Measurements from ENCODE around the gene TMEM69. TPM values are rescaled to one million over a fixed set of nuclear protein-coding genes. Genes with fewer than 3 reads are reported as not detected.
"Not testable (repeated sequence)": the region's sequence is repeated elsewhere in the genome, so short reads cannot be mapped to it uniquely, and the experiment has no call there.

Gene TMEM69
- total and polyA plus RNA-seq, 2 experiments from 2014 or later = 30.6 to 33.5 TPM

DNA sequence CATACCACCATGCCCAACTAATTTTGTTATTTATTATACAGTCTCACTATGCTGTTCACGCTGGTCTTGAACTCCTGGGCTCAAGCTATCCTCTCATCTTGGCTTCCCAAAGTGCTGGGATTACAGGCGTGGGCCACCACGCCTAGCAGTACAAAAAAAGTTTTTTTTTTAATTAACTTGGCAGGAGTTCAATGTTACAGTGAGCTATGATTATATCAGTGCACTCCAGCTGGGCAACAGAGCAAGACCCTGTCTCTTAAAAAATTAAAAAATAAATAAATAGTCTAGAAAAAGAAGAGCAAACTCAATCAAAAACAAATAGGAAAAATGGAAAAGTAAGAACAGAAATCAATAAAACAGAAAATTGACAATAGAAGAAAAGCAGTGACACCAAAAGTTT, 25.7 kb downstream of the TMEM69 start:
- H2AFZ ChIP-seq = no peak overlapping the region
- no peaks in the 10 kb centered on the region for H3K4me1 ChIP-seq (ENCODE audit: insufficient read depth)
- H3K36me3 ChIP-seq (replicated peaks; ENCODE audit: insufficient read depth, low read depth) = no peaks in the 10 kb centered on the region
- no peak for DNase-seq (ENCODE audit: low spot score)
- H3K9me3 ChIP-seq (ENCODE audit: low read depth) = no peaks in the 10 kb centered on the region
- H3K27ac ChIP-seq = no peak overlapping the region
- H3K79me2 ChIP-seq = no peaks in the 10 kb centered on the region
- H3K27me3 ChIP-seq = no peaks in the 10 kb centered on the region
- H3K4me3 ChIP-seq = no peak overlapping the region
- TF ChIP-seq EZH2phosphoT487 (IDR thresholded peaks at IDR 0.05; ENCODE audit: low read depth, severe bottlenecking, unreplicated experiment) (no peak), EZH2 (IDR thresholded peaks at IDR 0.05; ENCODE audit: borderline replicate concordance) (no peak), CTCF (IDR thresholded peaks at IDR 0.05; ENCODE audit: poor library complexity) (no peak)
- no peak overlapping the region for H3K4me2 ChIP-seq
- H4K20me1 ChIP-seq (ENCODE audit: insufficient read depth, poor library complexity, severe bottlenecking) = no peaks in the 10 kb centered on the region
- WGBS (ENCODE audit: low lambda C conversion rate, missing lambda C conversion rate) = 97% methylated on average over 3 of the region's 3 CpGs
- no peaks in the 10 kb centered on the region for H3K9me2 ChIP-seq (replicated peaks; ENCODE audit: insufficient read depth)

- H3K27me3 ChIP-seq = no peaks in the 10 kb centered on the region
- no peak overlapping the region for H3K4me3 ChIP-seq
- 95% methylated on average over 3 of the region's 3 CpGs for WGBS (ENCODE audit: low lambda C conversion rate, missing lambda C conversion rate)
- DNase-seq (ENCODE audit: low spot score) = no peak
- no peak overlapping the region for H2AFZ ChIP-seq
- no peaks in the 10 kb centered on the region for H4K20me1 ChIP-seq (ENCODE audit: insufficient read depth, poor library complexity, severe bottlenecking)
- no peaks in the 10 kb centered on the region for H3K36me3 ChIP-seq (replicated peaks; ENCODE audit: insufficient read depth, low read depth)
- TF ChIP-seq EZH2phosphoT487 (IDR thresholded peaks at IDR 0.05; ENCODE audit: low read depth, severe bottlenecking, unreplicated experiment) (no peak), CTCF (IDR thresholded peaks at IDR 0.05; ENCODE audit: poor library complexity) (no peak), EZH2 (IDR thresholded peaks at IDR 0.05; ENCODE audit: borderline replicate concordance) (no peak)
- H3K9me3 ChIP-seq (ENCODE audit: low read depth) = no peaks in the 10 kb centered on the region
- H3K4me1 ChIP-seq (ENCODE audit: insufficient read depth) = no peaks in the 10 kb centered on the region
- H3K27ac ChIP-seq = no peak overlapping the region
- no peaks in the 10 kb centered on the region for H3K9me2 ChIP-seq (replicated peaks; ENCODE audit: insufficient read depth)
- no peak overlapping the region for H3K4me2 ChIP-seq
- no peaks in the 10 kb centered on the region for H3K79me2 ChIP-seq
Measured at GRCh38 chr1:45716700-45717099, 28.7 kb downstream of the TMEM69 start.

GRCh38 chr1:45717386-45717785, 29.4 kb downstream of the TMEM69 start:
- H3K9me3 ChIP-seq (ENCODE audit: low read depth); H3K36me3 ChIP-seq (replicated peaks; ENCODE audit: insufficient read depth, low read depth); H2AFZ ChIP-seq; H3K9me2 ChIP-seq (replicated peaks; ENCODE audit: insufficient read depth); H3K27ac ChIP-seq; H3K79me2 ChIP-seq; H4K20me1 ChIP-seq (ENCODE audit: insufficient read depth, poor library complexity, severe bottlenecking); H3K4me2 ChIP-seq; H3K4me3 ChIP-seq; DNase-seq (ENCODE audit: low spot score); H3K27me3 ChIP-seq; H3K4me1 ChIP-seq (ENCODE audit: insufficient read depth): not testable (repeated sequence)
- WGBS (ENCODE audit: low lambda C conversion rate, missing lambda C conversion rate) = 88% methylated on average over 8 of the region's 8 CpGs

GRCh38 chr1:45718289-45718688, 30.3 kb downstream of the TMEM69 start:
- Histone ChIP-seq H4K20me1 (ENCODE audit: insufficient read depth, poor library complexity, severe bottlenecking) (no peaks in the 10 kb centered on the region), H3K4me3 (no peak overlapping the region), H3K9me2 (replicated peaks; ENCODE audit: insufficient read depth) (no peaks in the 10 kb centered on the region), H3K4me1 (ENCODE audit: insufficient read depth) (no peaks in the 10 kb centered on the region), H3K9me3 (ENCODE audit: low read depth) (no peaks in the 10 kb centered on the region), H3K27ac (no peak overlapping the region), H2AFZ (no peak overlapping the region), H3K79me2 (no peaks in the 10 kb centered on the region), H3K27me3 (no peaks in the 10 kb centered on the region), H3K36me3 (replicated peaks; ENCODE audit: insufficient read depth, low read depth) (no peaks in the 10 kb centered on the region), H3K4me2 (no peak overlapping the region)
- TF ChIP-seq EZH2phosphoT487 (IDR thresholded peaks at IDR 0.05; ENCODE audit: low read depth, severe bottlenecking, unreplicated experiment) (no peak), CTCF (IDR thresholded peaks at IDR 0.05; ENCODE audit: poor library complexity) (no peak)
- no peak for DNase-seq (ENCODE audit: low spot score)
- WGBS (ENCODE audit: low lambda C conversion rate, missing lambda C conversion rate) = 94% methylated on average over 1 of the region's 1 CpG

All from hepatocyte (in vitro differentiated cells).